NCI-H146 treated with DMSO at 0.1 percent for 48 hours (cell line): ENCODE measurements around the gene AGER.
A peak's percentile ranks its signal among the peaks of the same experiment; 100 is the strongest.

ENCODE experiments used
- DNase-seq: peaks from one replicate; lab custom pipeline; 2025; ENCODE audit not compliant: unreplicated experiment; lab: John Stamatoyannopoulos, UW

Gene AGER

DNA sequence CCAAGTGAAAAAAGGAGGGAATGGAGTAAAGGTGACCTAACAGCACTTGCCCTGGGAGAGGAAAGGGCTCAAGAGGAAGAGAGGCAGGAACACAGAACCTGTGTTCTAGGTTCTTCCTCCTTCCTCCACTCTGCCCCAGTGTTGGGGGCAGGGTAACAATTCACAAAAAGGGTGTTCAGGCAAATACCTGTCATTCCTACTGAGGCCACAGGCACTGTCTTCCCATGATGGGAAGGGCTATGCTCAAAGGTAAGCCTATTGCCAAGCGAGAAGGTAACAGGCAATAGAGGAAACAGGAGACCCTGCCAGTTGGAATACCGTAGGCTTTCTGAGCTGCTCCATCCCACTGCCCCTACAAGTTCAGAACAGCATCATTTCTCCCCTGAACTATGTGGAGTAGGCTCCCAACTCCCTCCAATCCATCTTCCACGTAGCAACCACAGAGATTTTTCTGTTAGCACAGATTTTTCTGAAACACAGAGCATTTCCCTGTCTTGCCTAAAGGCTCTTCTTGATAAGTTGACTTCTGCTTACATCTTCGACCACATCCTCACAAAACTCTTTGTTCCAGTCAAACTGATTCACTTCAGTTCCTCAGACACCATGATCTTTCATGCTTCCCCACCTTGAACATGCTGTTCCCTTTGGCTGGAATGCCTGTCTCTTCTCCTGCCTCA lies 10.9 kb downstream of the AGER start:
- no peak for DNase-seq

DNA sequence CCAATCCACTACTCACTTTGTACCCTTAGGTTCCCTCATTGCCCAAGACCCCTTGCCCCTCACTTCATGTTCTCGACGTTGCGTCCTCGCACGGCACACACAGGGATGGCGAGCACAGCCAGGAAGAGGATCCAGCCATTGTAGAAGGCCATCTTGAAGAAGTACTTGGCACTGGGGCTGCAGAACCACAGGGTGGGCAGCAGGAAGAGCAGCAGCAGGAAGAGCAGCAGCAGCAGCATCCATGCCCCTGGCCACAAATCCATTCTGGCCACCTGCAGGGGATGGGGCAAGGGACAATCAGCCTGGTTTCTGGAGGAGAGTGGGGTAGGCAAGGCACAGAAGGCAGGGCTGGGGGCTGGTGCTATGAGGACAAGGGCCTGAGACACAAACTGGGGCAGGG lies 12.8 kb downstream of the AGER start:
- DNase-seq, result no peak

DNA sequence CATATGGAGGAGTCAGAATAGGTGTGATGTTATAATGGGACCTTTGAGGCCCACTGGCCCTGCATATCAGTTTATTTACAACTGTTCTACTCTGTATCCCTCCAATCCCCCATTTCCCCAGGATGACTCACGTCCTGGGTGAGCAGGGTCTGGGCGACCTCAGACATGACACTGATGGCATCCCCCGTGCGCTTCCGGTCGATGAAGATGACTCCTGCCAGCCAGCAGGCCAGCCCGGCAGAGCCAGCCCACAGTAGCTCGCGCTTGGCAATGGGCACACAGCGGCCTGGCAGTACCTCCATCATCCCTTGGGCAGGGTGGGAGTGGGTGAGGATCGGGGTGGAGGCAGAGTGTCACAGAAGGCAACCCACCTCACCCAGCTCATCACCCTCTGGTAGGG lies 13.8 kb downstream of the AGER start:
- no peak for DNase-seq

DNA sequence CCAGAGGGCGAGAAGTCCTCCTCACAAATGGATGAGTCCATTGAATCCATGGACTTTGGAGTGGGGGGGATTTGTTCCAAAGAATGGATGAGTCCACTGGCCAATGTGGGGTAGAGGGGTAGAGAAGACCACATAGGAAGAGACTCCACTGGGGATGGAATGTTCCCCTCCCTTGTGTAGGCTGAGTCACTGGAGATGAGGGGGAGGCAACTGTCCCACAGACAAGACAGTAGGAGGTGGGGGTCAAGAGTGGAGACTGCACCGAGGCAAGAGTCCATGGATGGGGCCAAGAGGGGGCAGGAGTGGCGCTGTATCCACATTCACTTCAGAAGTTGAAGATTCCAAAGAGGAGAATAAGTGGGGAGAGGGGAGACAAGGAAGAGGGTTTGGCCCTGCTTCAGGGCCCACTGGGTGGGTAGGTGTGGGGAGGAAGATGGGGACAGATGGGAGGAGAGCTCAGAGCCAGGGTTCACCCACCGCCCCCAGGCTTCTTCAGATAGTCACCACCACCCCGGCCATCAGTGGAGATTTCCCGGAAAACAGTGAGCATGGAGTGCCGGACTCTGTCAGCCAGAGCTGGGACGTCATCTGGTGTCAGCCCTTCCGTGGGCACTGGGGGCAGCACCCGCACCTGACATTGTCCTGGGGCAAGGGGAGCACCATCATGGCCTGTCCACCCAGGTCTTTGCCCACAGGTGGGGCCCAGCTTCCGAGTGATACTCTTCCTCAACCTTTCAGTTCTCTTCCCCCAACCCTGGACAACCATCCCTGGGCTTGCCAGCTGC lies 15.1 kb downstream of the AGER start:
- DNase-seq, result no peak

DNA sequence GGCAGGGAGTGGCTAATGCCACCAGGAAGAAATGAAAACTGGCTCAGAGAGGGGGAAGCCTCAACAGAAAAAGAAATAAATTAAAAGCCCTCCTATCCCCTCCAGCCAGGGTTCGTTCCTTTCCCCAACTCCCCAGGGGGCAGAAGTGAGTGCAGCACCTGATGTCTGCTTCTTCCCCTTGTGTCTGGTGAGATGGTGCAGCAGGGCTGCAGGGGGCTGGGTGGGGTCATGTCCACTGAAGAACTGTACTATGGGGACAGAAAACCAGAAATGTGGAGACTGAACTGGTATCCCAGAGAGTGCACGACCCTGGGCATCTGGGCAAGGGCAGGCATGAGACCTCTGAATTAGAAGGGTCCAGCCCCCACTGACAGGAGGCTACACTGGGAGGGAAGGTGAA lies 15.7 kb downstream of the AGER start:
- no peak for DNase-seq

DNA sequence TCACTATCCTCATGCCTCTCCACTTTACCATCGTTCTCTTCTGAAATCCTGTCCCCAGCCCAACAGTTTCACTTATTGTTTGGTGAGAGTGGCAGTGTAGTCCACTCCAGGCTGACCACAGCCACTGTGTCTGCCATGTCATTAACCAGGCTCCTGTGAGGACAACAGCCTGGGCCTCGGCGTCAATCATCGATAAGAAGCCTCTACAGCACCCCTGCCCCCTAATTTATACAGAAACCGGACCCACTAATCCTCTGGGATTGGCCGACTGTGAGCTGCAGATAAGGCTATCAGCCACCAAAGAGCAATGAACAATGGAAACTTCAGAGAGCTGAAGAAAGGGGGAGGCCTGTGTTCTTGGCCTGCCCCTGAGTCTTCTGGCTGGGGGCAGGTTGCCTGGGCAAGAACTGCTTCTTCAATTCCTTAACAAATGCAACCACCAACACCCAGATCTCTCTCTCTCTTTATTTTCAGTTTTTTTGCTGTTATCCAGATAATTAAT lies 16.2 kb downstream of the AGER start:
- DNase-seq, result no peak

DNA sequence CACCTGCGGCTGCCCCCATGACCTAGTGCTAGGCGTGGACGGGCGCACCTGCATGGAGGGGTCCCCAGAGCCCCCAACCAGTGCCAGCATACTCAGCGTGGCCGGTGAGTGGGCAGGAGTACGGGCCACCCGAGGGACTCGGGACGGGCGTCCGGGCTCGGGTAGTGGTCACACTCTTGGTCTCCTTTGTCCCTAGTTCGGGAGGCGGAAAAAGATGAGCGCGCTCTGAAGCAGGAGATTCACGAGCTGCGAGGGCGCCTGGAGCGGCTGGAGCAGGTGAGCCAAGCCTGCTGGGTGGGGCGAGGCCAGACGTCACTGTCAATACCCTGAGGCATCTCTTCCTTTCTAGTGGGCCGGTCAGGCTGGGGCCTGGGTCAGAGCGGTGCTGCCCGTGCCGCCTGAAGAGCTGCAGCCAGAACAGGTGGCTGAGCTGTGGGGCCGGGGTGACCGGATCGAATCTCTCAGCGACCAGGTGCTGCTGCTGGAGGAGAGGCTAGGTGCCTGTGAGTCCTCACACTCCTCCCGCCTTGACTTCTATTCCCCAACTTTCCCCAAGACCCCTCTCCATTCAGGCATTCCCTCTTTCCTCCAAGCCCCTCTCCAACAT lies 16.8 kb downstream of the AGER start:
- DNase-seq, result peak; percentile 46

DNA sequence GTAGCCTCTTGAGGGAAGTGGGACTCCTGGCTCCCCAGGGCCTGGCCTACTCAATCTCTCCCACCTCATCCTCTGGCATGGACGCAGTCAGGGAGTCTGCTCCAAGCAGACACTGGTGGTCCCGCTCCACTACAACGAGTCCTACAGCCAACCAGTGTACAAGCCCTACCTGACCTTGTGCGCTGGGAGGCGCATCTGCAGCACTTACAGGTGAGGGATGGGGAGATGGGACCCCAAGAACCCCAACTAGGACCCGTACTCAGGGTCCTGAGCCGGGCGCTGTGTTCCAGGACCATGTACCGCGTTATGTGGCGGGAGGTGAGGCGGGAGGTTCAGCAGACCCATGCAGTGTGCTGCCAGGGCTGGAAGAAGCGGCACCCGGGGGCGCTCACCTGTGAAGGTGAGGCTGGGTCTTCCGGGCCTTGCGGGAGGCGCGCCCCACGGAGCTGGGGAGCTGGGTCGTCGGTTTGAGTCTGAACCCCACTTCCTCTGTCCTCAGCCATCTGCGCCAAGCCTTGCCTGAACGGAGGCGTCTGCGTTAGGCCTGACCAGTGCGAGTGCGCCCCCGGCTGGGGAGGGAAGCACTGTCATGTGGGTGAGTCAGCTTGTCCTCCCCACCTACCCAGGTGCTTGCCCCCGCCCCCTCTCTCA lies 17.5 kb downstream of the AGER start:
- DNase-seq, result no peak

DNA sequence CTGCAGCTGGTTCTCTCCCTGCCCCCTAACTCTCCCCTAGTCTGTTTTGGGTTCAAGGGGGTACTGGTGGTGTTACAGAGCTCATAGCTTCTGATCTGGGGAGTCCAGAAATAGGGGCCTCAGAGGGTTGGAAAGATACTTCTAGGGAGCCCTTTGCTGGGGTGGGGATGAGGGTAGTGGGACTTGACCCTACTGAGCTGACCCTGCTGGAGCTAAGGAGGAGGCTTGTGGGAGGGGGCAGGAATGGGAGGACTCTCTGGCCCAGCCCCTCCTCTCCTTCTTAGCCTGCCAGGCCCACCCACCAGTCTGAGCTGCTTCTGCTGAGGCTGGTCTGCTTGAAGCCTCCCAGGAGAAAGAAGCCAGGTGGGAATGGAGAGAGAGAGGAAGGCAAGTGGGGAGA lies 19.8 kb downstream of the AGER start, which contains the start of gene EGFL8:
Gene EGFL8 (plus strand): TSS at position 301 of the 400 bp plus-strand sequence. CDS start 1,571 bp downstream, outside the sequence.
- DNase-seq, result no peak

DNA sequence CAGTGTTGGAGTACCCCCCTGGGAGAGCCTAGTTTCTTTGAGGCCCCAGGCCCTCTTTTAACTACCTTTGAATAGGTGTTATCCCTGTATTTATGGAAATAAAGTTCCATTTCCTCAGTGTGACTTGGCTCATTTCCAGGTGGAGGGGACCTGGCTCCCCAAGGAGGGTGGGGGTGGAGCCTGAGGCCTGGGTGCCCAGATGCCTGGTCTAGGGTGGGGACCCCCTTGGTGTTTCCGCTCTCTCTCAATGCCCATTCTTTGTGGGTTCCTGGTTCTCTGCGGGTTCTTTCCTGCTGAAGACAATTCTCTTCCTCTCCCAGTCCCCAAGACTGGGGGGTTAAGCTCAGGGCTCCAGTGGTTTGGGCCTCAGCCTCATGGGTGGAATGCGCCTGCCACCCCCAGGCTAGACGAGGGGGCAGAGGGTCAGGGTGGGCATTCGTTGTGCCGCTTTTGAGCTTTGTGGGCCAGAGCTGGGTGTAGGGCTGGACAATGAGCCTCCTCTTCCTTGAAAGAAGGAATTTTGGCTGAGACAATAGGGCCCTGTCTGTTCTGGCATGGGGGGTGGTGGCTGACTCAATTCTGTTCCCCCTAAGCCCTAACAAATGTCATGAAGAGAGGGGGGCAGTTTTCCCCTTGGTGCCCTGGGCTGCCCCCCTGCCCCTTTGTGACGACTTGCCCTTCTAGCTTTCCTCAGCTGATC lies 20.3 kb downstream of the AGER start:
- no peak for DNase-seq

DNA sequence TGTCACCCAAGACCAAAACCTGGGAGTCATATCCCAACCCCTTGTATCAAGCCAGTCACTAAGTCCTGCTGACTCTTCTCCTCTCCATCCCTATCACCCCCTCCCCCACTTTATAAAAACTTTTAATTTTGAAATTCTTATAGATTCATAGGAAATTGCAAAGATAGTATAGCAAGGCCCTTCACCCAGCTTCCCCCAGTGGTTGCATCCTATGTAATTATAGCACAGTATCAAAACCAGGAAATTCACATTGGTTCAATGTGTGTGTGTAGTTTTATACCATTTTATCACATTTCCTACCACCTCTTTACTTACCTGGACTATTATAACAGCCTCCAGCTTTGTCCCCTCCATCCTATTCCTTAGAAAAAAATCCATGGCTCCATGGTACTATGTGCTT lies 26.0 kb downstream of the AGER start:
- DNase-seq, result no peak

DNA sequence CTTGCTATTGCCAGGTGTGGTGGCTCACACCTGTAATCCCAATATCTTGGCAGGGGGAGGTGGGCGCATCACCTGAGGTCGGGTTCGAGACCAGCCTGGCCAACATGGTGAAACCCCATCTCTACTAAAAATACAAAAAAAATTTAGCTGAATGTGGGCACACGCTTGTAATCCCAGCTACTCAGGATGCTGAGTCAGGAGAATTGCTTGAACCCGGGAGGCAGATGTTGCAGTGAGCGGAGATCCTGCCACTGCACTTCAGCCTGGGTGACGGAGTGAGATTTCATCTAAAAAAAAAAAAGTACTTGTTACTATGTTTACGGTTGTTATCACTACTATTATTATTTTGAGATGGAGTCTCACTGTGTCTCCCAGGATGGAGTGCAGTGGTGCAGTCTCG lies 27.2 kb downstream of the AGER start:
- no peak for DNase-seq

DNA sequence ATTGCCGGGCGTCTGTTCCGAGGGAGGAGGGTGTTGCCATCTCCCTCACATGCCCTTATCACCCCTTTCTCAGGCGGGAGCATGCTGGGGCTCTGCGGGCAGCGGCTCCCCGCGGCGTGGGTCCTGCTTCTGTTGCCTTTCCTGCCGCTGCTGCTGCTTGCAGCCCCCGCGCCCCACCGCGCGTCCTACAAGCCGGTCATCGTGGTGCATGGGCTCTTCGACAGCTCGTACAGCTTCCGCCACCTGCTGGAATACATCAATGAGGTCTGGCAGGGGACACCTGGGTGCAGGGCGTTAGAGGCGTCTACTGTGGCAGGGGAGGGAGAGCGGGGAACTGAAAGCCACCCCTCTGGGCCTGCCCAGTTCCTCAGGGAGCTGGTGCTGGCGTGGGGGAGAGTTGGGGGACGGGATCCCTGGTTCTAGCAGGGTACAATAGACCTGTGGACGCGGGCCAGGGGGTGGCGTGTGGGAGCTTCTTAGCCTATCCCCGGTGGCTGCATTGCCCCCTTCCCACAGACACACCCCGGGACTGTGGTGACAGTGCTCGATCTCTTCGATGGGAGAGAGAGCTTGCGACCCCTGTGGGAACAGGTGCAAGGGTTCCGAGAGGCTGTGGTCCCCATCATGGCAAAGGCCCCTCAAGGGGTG lies 29.4 kb downstream of the AGER start:
- peak; percentile 68 for DNase-seq

DNA sequence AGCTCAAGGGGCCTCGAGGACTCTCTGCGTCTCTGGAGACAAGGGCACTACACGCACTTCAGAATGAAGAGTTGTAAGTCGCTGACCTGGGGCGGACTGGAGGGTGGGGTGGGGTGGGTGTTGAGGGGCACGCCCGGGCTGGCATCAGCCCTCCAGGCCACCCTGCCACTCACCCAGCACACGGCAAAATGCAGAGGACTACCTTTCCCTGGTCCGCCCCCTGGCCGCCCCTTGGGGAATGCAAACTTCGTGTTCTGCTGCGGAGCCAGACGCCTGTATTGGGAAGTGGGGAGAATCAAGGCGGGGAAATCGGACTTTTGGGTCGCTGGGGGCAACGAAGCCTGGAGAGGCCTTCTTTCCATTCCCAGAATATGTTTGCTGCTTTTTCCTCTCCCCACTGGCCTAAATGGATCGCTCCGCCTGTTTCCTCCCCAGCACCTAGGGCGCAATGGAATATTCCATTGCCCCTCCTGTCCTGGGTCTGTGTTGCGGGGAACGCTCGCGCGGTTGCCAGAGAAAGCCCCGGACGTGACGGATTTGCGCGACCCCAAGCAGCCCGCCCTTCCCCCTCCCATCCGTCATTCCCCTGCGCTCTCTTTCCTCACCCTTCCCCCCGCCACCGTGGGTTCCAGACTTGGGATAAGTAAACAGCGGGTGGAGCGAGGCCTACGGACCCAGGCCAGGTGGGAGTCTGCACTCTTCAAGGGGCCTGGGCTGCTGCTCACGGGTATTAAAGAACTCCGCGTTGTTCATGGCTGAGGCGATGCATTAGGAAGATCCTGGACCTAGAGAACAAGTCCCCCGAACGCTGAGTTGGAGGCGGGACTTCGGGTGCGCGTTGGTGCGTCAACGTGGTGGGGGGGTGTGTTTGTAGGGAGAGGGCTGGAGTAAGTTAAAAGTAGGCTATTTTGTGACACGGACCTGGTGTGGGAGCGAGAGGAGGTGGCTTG lies 30.2 kb downstream of the AGER start, which contains the start of gene PPT2:
Gene PPT2 (plus strand): TSS at position 578 of the 950 bp plus-strand sequence. CDS start 454 bp downstream, outside the sequence.
- DNase-seq, result peak; percentile 58

DNA sequence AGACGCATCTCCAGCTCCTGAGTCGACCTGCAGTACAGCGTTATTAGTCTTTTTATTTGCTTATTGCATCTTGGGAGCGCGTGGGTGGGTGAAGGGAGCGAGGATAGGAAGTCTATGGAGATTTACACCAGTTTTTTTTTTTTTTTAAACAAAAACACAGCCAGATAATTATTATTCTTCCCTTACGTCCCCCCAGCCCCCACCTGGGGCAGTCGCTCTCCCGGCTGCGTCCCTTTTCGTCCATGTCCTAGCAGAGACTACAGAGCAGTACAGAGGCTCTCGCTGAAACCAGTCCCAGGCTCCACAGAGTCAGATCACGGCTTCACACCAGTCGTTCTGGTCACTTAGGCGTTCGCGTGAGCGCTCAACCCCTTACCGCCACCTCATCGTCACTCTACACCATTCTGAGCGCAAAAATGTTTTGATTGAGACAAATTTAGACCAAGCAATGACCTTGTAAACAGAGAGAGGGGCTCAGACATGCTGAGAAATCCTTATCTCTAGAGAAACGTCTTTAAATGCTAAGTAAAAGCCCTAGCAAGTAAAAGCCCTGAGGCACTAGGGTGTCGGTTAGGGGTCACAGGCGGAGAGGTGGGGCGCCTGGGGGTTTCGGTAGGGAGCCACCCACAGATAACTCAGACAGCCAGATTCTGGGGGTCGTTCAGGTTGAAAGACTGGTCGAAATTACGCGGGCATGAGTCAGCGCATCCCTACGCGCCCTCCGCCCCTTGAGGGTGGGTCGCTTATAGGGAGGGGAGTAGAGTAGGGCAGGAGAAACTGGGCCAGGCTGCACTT lies 31.1 kb downstream of the AGER start:
- DNase-seq, result no peak

DNA sequence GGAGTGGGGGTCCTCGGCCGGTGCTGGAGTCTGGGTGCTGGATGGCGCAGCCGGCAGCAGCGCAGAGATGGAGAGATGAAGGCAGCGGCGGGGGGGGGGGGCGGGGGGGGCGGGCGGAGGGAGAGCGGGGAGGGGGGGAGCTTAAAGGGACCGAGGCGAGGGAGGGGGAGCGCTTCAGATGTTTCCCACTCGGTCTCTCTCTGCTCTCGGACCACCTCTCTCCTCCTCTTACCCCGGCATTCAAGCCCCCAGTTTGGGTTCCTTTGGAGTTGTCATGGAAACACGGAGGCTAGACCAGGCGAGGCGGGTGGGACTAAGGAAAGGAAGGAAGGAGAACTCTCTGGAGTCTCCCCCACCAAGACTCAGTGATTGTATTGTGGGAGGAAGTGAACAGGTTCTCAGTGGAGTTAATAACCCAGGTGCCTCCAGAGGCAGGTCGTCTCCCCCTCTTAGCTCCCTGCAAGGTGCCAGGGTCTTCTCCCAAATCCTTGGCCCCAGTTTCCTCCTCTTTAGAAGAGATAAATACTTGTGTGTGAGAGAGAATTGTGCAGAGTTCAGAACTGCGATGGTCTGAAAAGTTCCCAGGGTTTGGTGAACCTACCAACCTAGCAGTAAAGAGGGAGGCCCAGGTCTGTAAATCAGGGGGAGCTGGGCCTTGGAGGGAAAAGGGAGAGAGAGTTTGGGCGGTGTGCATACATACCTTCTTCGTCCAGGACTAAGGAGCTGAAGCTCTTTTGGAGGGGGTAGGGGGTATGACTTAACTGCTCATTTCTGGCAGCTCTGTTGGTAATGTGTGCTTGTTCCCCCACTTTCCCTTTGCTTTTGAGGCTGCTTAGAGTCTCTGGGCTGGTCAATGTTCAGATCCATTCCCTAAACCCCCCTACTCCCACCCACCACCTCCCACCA lies 31.9 kb downstream of the AGER start, which contains the start of gene PRRT1:
Gene PRRT1 (minus strand): TSS at position 77 of the 906 bp plus-strand sequence. CDS start 112 bp downstream, outside the sequence.
- DNase-seq, result no peak
